SW 1271 (cell line): ENCODE measurements around the gene MKS1.

Experiments
- DNase-seq, 2 experiments: peaks; one replicate each; lab custom pipeline; 2025; lab: John Stamatoyannopoulos, UW

MKS1 gene

DNA sequence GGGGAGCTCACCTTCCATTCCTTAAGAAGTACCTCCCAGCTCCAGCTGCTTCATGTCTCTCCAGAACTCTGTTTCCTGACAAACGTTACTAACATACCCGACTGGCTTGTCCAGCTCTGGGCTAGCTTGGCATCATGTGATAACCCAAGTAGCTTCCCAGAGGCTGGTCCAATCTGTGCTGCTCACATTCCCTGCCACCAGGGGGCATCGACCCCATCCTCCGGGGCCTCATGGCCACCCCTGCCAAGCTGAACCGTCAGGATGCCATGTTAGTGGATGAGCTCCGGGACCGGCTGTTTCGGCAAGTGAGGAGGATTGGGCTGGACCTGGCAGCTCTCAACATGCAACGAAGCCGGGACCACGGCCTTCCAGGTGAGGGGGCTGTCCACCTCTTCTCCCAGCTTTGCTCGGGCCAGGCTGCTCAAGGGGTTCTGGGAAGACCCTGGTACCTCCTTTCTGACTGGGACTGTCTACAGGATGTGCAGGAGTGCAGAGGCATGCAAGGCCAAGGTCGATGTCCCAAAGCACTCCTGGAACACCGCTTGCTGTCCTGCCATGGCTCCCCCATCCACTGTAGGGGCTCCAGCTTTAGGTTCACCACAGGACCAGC lies 18.9 kb downstream of the MKS1 start:
- DNase-seq: peak in 1 of 2 experiments; percentile 15

DNA sequence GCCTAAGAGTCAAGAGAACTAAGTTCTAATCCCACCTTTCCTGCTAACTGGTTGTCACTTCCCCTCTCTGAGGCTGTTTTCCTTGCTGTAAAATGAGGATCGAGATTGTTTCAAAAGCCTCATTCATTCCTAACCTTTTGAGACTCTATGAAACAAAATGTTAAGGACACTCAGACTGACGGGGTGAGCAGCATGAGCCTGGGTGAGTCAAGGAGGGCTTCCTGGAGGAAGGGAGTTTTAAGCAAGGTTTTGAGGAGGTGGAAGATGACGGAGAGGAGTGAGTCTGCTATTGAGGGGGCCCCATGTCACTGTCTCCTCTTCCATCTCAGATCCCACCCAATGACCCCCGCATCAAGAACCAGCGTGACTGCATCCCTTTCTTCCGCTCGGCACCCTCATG lies 22.4 kb downstream of the MKS1 start:
- no peak for DNase-seq

DNA sequence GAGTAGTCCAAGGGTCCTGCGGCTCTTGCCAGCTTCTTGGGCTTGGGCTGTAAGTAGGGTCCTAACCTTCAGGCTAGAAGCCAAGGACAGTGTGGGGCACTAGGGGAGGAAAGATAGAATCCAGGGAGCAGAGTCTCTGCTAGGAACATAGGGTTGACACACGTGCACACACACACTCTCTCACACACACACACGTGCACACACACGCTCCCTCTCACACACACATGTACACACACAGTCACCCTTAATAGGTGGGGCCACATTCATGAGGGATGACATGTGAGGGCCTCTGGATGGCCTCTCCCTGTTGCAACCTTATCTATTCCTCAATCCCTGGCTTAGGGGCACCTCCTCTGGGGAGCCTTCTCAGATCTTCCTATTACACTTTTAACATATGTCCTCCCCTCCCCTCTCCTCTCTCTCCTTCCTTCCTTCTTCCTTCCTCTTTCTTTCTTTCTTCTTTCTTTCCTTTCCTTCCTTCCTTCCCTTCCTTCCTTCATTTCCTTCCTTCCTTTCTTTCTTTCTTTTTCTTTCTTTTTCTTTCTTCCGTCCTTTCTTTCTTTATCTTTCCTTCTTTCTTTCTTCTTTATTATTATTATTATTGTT lies 23.4 kb downstream of the MKS1 start:
- DNase-seq: no peak

DNA sequence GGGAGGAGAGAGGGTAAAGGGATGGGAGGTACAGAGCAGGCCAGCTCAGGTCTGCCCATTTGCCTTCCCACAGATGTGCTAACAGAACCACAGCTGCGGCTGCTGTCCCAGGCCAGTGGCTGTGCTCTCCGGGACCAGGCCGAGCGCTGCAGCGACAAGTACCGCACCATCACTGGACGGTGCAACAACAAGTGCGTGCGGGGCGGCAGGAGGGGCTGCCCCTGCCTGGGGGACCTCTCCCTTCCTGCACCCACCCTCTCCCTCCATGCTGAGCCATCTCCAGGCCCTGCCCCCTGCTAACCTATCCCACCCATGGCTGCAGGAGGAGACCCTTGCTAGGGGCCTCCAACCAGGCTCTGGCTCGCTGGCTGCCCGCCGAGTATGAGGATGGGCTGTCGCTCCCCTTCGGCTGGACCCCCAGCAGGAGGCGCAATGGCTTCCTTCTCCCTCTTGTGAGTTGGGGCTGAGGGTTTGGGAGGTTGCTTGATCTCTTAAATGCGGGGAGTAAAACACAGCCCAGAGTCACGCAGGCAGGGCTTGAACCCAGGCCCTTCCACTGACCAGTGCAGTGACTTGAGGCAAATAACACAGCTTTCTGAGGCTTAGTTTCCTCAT lies 25.3 kb downstream of the MKS1 start:
- DNase-seq: no peak

DNA sequence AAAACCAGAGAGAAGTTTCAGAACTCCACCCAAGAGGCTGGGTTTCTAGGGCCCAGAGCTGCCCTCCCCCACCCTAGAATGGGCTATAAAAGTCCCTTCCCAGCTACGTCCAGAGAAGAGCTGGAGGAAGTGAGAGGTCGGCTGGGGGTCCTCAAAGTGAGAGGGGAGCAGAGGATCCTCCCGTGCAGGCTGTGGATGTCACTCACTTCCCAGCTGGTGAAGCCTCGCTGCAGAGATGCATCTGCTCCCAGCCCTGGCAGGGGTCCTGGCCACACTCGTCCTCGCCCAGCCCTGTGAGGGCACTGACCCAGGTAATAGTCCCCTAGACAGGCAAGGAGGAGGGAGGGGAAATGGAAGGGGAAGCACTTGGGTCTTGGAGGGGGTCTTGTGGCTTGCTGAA lies 26.4 kb downstream of the MKS1 start, which contains the start of gene EPX:
Gene EPX (plus strand): TSS at position 115 of the 400 bp plus-strand sequence. CDS start 121 bp downstream, at position 236.
- no peak for DNase-seq

DNA sequence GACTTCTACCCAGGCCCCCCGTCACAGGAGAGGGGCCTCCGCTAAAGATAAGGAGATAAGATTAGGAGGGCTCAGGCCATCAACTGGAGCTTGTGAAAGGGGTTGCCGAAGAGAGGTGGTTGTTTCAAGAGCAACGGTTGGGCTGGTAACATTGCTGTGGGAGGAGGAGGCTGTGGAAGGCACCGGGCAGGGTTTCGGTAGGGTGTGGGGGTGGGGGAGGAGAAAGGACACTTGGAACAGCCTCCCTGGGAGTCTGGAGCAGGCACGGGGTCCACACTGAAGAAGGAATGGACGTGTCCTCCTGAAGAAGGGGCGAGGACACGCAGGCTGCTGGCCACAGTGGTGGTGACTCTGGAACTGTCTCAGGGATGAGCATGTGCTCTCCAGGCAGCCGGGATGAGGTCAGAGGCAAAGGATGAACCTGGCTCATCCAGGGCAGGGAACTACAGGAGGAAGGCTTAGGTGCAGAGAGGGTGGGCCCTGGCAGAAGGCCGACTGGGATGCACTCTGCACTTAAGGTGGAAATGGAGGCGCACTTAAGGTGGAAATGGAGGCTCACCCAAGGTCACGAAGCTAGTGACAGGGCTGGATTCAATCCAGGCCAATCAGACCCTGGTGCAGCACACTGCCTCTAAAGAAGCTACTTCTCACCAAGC lies 27.7 kb downstream of the MKS1 start:
- DNase-seq: no peak

DNA sequence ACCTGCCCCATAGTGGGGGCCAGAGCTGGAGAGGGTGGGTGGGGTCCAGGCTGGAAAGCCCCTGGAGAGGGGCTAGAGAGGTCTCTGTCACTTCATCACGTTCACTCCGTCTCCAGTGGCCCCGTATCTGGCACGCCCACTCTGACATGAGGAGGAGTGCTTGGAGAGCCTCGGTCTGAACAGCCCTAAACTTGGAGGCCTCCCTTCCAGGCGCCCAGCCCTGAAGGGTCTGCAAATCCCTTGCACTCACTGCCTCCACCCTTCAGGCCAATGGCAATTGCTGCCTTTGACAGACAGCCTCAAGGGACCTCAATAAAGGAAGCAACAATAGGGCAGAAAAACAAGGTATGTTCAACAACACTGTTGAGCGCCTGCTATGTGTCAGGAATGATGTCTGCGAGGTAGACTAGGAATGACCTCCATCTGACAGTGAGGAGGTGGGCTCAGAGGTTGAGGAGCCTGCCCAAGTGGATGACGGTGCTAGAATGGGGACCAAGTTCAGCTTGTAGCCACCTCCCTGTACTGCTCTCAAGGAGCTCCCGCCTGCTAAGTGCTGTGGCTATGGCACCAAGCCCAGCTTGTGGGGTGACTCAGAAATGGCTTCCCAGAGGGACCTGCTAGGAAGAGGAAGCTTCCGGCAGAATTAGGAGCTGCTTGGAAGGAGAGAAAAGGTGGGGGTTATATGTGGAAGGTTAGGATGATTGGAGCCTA lies 29.5 kb downstream of the MKS1 start:
- peak in 1 of 2 experiments; percentile 56 for DNase-seq

DNA sequence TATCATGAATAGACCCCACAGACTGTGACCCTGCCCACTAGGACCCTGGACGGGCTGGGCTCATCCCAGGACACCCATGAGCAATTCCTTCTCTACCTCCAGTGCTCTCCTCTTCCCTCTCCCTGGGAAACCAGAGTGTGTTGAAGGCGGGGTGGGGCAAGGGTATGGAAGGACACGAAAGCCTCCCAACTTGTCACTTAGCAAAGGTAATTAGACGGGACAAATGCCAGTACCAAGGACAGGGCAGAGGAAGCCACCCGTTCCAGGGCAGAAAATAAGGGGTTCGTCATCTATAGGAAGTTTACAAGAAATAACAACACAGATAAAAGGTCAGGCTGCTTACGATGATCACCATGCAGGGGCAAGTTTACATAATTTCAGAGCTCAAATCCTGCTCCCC lies 31.4 kb downstream of the MKS1 start:
- DNase-seq: no peak

DNA sequence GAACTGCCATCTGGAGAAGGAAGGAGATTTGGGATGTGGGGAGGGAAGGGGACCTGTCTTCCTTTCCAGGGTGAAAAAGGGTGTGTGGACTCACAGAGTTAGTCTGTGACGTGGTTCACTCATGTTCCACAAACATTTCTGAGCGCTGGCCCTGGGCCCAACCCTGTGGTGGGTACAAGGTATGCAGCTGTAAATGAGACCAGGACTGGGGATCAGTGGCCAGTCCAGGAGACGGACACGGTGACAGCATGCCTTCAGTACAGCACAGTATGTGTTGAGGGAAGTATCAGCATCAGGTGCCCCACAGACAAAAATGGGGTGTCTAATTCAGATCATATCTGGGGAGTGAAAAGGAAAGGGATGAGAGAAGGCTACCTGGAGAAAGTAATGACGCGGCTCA lies 32.0 kb downstream of the MKS1 start:
- DNase-seq: no peak

DNA sequence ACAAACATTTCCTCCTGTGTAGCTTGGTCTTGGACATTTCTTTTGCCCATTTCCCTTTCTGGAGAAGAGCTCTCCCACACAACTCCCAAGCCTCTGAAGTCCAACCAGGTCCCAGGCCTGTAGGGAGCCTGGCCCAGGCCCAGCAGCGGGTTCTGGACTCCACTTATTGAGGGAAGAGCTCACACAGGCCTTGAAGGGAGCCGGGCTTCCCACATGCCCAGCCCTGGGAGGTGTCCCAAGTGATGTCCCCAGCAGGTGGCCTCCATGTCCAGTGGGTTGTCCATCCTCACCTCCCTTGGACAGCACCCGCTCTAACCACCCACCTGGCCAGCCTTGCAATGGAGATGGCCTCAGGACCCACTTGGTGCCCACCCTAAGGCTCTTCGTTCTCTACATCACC lies 32.5 kb downstream of the MKS1 start:
- no peak for DNase-seq

DNA sequence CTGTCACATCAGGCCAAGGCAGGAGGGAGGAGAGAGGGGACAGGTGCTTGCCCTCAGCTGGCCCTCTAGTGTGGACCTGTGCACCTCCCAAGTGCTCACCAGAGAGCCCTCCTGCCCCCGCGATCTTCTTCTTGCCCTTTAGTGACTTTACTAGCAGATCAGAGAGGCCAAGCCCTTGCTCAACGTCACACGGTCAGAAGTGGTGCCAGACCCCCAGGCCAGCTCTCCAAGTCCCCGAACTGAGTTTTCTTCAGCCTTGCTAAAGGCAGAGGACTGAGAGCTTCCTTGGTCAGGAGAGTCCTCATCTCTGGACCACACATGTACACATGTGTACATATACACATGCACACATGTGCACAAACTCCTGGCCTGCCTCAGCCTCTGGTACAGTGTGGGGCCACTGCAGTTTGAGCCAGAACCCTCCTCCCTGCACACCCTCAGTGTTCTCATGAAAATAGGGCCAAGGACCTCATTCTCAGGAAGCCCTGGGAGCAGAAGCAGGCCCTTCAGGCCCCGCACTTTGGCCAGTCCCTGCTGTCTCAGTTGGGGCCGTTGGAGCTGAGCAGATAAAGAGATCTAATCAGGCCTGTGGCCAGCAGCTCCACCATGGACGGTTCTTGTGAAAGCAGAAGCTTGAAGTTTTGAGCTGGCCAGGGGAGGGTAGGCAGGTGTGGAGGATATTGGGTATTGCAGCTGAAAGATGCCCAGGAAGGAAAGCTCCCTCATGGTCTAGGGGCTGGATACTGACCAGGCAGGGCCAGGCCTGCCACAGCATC lies 33.9 kb downstream of the MKS1 start:
- no peak for DNase-seq

DNA sequence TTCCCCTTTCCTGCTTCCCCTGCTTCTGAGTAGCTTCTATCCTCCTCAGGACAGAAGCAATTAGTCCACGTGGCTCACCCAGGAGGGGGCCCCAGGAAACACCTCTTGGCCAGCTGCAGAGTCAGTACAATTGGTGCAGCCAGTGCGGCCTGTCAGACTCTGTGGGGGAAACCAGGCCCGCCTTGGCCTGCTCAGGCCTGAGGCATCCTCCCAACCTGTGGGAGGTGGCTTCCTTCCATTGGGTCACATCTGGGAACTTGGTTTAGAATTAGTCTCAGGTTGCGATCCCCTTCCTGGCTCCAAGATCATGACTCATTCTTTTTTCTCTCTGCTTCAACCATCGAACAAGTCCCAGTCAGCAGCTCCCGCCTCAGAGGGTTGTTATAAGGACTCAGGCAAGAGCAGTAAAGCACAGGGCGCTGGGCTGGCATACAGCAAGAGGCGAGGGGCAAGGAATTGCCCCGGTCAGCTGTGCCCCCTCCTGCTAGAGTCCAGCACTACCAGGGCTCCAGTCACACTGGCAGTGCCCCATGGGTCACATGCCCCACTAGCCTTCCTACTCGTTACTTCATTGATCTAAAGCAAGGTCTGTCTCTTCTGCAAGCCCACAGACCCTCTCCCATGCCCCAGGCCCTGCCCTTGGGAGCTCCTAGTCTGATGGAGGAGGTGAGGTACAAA lies 34.6 kb downstream of the MKS1 start:
- DNase-seq: no peak

DNA sequence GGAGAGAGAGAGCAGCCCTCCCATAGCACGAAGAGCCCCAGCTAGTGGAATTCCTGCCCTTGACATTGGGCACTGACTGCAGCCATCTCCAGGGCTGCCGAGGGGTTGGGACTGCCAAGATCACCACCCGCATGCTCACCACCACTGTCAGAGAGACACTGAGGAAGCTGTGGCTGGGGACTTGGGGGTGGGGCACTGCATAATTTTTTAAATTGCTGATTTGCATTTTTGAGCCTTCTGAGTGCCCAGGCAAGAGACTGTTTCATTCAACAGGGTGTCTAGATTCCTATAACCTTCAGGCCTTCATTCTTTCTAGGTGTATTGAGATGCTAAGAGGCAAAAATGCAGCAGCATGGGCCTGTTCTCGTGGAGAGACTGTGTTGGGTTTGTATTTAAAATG lies 35.5 kb downstream of the MKS1 start:
- no peak for DNase-seq

DNA sequence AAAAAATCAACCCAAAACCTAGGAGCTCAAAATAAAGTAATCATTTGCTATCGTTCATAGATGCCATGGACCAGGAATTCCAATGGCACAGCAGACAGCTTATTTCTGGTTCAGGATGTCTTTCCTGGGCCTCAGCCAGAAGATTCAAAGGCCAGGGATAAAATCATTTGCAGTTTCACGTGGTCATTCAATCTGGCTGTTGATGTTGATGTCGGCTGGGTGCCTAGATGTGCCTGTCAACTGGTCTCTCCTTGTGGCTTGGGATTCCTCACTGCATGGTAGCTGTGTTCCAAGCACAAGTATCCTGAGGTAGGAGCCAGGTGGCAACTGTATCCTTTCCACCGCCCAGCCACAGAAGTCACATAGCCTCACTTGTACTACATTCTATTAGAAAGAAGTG lies 37.3 kb downstream of the MKS1 start:
- no peak for DNase-seq

DNA sequence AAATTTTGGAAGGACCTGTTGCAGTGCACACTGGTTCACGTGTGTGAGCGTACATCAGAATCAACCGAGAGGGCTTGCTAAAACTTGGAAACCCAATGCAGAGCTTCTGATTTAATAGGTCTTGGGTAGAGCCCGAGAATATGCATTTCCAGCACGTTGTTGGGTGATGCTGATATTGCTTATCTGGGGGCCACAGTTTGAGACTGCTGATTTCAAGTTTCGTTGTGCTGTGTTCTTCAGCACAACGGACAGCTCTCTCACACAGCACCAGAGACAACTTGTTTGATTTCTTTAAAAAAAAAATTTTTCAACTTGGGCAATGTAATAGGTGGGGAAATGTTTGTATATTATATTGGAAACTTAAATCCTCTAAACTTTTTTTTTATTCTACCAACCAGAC lies 42.9 kb downstream of the MKS1 start:
- DNase-seq: no peak

DNA sequence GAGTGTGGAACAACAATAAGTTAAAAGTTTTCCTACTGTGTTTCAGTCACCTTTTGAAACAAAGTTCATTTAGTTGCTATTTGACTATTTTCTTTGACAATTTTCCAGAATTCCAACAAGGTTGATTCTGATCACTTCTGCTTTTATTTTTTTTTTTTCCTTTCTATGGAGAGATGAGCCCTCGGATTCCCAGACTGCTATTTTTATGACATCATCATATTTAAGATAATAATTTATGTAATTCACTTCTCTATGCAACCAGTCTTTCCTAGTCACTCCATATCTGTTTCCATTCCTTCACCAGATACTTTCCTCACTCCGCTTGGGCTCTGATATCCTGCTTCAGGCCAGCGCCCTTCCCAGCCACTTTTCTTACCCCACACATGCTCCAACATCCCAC lies 44.2 kb downstream of the MKS1 start:
- no peak for DNase-seq

DNA sequence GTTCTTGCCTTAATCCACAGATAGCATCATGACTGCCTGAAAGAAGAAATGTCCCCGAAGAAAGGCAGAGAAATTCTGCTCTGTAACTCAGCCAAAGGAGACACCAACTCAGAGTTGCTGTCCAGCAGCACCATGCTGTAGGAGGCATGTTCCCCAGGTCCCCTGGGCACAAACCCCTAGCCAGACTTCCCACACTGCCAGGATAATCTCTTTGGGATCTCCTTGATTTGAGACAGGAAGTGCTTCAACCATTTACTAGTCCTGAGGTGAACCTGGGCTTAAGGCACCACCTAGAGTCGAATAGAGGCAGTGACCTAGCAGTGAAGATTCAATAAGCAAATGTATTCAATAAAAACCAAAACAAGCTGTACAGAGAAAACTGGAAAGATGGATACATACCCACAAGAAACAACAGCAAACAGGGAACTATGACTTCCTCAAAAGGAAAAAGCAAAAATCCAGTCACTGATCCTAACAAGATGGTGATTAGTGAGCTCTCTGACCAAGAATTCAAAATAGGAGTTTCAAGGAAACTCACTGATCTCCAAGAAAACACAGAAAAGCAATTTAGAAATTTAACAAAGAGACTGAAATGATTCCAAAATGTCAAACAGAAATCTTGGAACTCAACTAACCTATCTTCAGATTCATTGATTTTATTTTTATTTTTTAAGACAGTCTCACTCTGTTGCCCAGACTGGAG lies 46.5 kb downstream of the MKS1 start:
- peak in 1 of 2 experiments; percentile 43 for DNase-seq

DNA sequence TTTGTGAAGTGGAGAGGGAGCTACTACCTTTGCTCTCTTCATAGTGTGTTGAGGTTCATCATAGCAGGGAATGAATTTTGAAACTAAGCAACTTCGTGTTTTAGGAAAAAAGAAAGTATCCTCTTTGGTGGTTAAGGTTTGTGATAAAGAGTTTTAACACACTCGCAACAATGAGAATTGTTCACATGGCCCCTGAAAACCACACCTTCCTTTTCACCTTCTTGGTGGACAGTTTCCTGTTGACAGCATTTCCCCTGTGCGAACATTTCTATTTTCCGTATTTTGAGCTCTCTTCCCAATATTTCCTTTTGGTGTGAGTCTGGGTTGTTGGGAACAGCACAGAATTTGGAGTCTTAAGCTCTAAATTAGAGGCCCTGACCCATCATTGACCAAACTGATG lies 48.4 kb downstream of the MKS1 start:
- DNase-seq: no peak

DNA sequence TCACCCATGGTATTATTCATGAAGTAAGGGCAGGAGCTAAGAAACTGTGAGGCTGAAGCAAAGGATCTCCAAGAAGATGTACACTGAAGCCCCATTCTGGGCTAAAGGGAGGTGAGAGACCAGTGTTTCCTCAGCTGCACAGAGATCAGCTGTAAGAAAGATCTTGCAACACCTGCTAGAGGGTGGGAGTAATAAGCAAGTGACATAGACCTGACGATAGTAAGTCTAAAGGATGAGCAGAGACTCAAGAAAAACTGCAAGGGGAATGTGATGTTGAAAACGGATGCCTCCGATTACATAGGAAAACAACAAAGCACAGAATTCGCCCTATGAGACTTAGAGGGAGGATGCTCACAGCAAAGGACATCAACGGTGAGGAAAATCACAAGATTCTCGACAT lies 52.4 kb downstream of the MKS1 start, which contains the start of gene OR4D2:
Gene OR4D2 (plus strand): TSS at position 301 of the 400 bp plus-strand sequence. CDS start 2,674 bp downstream, outside the sequence.
- no peak for DNase-seq

DNA sequence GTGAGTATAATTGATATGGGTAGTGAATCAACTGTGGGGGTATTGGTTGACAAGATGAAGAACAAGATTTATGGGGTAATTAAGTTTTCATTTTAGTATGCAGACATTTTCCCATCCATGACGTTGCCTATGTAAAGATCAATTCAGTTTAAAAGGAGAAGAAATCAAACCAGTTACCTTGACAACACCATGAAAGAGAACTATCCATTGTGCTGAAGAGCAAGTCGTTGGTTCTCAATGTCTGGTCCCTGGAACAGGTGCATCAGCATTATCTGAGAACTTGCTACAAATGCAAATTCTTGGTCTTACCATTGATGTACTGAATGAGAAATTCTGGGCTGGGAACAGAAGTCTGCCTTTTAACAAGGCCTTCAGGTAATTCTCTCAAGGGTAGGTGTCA lies 53.1 kb downstream of the MKS1 start:
- no peak for DNase-seq
